OCI-LY1 (cell line): Measurements from ENCODE around the gene MFN1.

ENCODE experiments used
- CTCF ChIP-seq: fragments of 200-600 bp; sonication (generic), shearing (Covaris generic); IDR thresholded peaks from 2 replicates; pipeline ENCODE4 v1.5.1; 2017; ENCODE audit warnings: mild to moderate bottlenecking, antibody characterized with exemption, low read length, moderate library complexity, mixed read lengths
- EZH2 ChIP-seq: fragments of 200-600 bp; sonication (generic), shearing (Covaris generic); IDR thresholded peaks from 2 replicates; pipeline ENCODE4 v1.8.0; 2017; ENCODE audit warnings: borderline replicate concordance, mixed run types, mild to moderate bottlenecking, antibody characterized with exemption, low read length, moderate library complexity, mixed read lengths

DNA sequence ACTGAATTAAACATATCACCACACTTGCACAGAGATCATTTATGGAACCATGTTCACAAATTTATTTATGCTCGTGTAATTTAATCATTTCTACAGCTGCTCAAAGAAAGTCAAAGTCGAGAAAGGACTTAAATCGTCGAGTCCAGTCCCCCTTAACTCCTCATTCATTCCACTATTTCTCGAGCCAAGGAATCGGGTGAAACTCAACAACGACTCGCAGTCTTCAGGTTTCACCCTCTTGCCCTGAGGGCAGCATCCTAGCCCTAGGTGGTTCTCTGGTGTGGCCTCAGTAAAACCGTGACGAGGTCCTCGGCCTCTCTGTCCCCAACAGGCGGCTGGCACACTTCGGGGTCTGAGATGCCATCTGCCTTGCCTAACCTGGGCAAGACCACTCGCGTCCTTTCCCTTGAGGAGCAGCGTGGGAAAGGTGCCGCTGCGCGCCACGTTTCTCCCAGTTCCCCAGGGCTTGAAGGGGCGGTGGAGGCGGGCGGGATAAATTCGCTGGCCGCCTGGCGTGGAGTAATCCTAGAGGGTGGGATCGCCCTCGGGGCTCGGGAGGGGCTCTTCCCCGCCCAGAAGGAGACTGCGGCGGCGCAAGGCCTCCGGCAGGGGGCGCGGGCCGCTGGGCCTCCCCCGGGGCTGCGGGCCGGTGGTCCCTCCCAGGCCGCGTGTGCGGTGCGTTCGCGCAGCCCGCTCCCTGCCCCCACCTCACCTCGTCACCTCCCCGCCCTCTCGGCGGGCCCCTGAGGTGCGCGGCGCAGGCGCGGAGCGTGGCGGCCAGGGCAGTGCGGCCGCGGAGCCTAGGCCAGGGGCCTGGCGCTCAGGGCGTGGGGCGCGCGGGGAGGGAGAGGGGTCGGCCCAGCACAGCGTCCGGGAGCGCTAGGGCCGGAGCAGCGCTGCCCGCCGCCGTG, 25.0 kb upstream of the MFN1 start, which contains the start of gene ZNF639:
- TF ChIP-seq CTCF: peak; percentile 92
- no peak for TF ChIP-seq EZH2
